WTC11 (cell line): ENCODE data around the gene VEZT. TPM values are rescaled to one million over a fixed set of nuclear protein-coding genes. Genes with fewer than 3 reads are reported as not detected.
A peak's percentile ranks its signal among the peaks of the same experiment; 100 is the strongest.

Source experiments
- ATAC-seq: fragments of 200-7000 bp; cut with Tn5 transposase; 2 replicates; pipeline ENCODE4 v1.10.0; 2021; ENCODE audit warnings: mild to moderate bottlenecking, moderate library complexity
- CTCF ChIA-PET: fragments of 300-600 bp; sonication (Branson Sonifier 250); formaldehyde crosslinking; loops from one replicate; lab custom pipeline; 2021; ENCODE audit warnings: antibody characterized with exemption; lab: Charles Lee
- POLR2A ChIA-PET: fragments of 350-600 bp; sonication (Branson Sonifier 250); formaldehyde crosslinking; loops from one replicate; lab custom pipeline; 2021; ENCODE audit warnings: antibody characterized with exemption; lab: Charles Lee
- DNase-seq: peaks from one replicate; pipeline ENCODE4 v3.0.0; 2021; ENCODE audit warnings: low spot score
- H3K27ac Mint-ChIP-seq: 2 replicates; pipeline ENCODE4 v1.8.0; 2021; ENCODE audit warnings: mixed read lengths
- H3K27me3 Mint-ChIP-seq: 2 replicates; pipeline ENCODE4 v1.8.0; 2021; ENCODE audit warnings: low read depth, mild to moderate bottlenecking, moderate library complexity, mixed read lengths
- H3K36me3 Mint-ChIP-seq: 2 replicates; pipeline ENCODE4 v1.8.0; 2021; ENCODE audit warnings: mixed read lengths
- H3K4me1 Mint-ChIP-seq: 2 replicates; pipeline ENCODE4 v1.8.0; 2022; ENCODE audit warnings: mixed read lengths
- H3K4me3 Mint-ChIP-seq: 2 replicates; pipeline ENCODE4 v1.8.0; 2021; ENCODE audit warnings: mild to moderate bottlenecking, moderate library complexity, mixed read lengths
- H3K9me3 Mint-ChIP-seq: 2 replicates; pipeline ENCODE4 v1.8.0; 2021; ENCODE audit warnings: mixed read lengths
- ATF6 ChIP-seq: sonication (generic); formaldehyde crosslinking; IDR thresholded peaks from 2 replicates; pipeline ENCODE4 v1.8.1; 2023; ENCODE audit warnings: mild to moderate bottlenecking, missing genetic modification reagents
- CDX4 ChIP-seq: fragments of 250-450 bp; sonication (Bioruptor Pico); IDR thresholded peaks from 2 replicates; pipeline ENCODE4 v1.9.0; 2021; ENCODE audit warnings: moderate library complexity, mild to moderate bottlenecking, inconsistent platforms, borderline replicate concordance
- E2F4 ChIP-seq: sonication (generic); formaldehyde crosslinking; IDR thresholded peaks from 2 replicates; pipeline ENCODE4 v1.8.1; 2022; ENCODE audit warnings: low read depth, mild to moderate bottlenecking, moderate library complexity, missing genetic modification reagents, borderline replicate concordance
- ELF4 ChIP-seq: sonication (generic); formaldehyde crosslinking; IDR thresholded peaks from 2 replicates; pipeline ENCODE4 v1.8.1; 2022; ENCODE audit warnings: low read depth, mild to moderate bottlenecking, moderate library complexity, missing genetic modification reagents
- EMX1 ChIP-seq: fragments of 250-450 bp; sonication (Bioruptor Pico); IDR thresholded peaks from 2 replicates; pipeline ENCODE4 v1.8.0; 2021; ENCODE audit warnings: mild to moderate bottlenecking
- ESRRA ChIP-seq: sonication (generic); formaldehyde crosslinking; IDR thresholded peaks from 2 replicates; pipeline ENCODE4 v1.8.1; 2022; ENCODE audit warnings: mild to moderate bottlenecking, missing genetic modification reagents, borderline replicate concordance
- IRF1 ChIP-seq: sonication (generic); formaldehyde crosslinking; IDR thresholded peaks from 2 replicates; pipeline ENCODE4 v1.8.0; 2023; ENCODE audit warnings: missing genetic modification reagents
- MAX ChIP-seq: sonication (generic); formaldehyde crosslinking; IDR thresholded peaks from 2 replicates; pipeline ENCODE4 v1.8.0; 2022; ENCODE audit warnings: mild to moderate bottlenecking, missing genetic modification reagents
- NFATC4 ChIP-seq: fragments of 250-450 bp; sonication (Bioruptor Pico); IDR thresholded peaks from 2 replicates; pipeline ENCODE4 v1.9.0; 2021; ENCODE audit warnings: mild to moderate bottlenecking
- NR2C2 ChIP-seq: sonication (generic); formaldehyde crosslinking; IDR thresholded peaks from 2 replicates; pipeline ENCODE4 v1.8.0; 2022; ENCODE audit warnings: mild to moderate bottlenecking, missing genetic modification reagents
- NR3C1 ChIP-seq: sonication (generic); formaldehyde crosslinking; conservative IDR thresholded peaks from 2 replicates; pipeline ENCODE4 v1.8.1; 2023; ENCODE audit warnings: low read depth, mild to moderate bottlenecking, missing genetic modification reagents
- RELA ChIP-seq: sonication (generic); formaldehyde crosslinking; IDR thresholded peaks from 2 replicates; pipeline ENCODE4 v1.8.1; 2022; ENCODE audit warnings: missing genetic modification reagents, mild to moderate bottlenecking, borderline replicate concordance
- SP1 ChIP-seq: sonication (generic); formaldehyde crosslinking; conservative IDR thresholded peaks from 2 replicates; pipeline ENCODE4 v1.8.1; 2022; ENCODE audit warnings: missing genetic modification reagents
- TP53 ChIP-seq: sonication (generic); formaldehyde crosslinking; IDR thresholded peaks from 2 replicates; pipeline ENCODE4 v1.8.1; 2023; ENCODE audit warnings: mild to moderate bottlenecking, missing genetic modification reagents
- ZBTB21 ChIP-seq: sonication (generic); formaldehyde crosslinking; IDR thresholded peaks from 2 replicates; pipeline ENCODE4 v1.8.1; 2023; ENCODE audit warnings: mild to moderate bottlenecking, missing genetic modification reagents, borderline replicate concordance
- ZNF121 ChIP-seq: sonication (generic); formaldehyde crosslinking; IDR thresholded peaks from 2 replicates; pipeline ENCODE4 v1.8.0; 2023; ENCODE audit warnings: missing genetic modification reagents
- ZNF423 ChIP-seq: fragments of 250-450 bp; sonication (Bioruptor Pico); IDR thresholded peaks from 2 replicates; pipeline ENCODE4 v2.1.2; 2022; ENCODE audit warnings: mild to moderate bottlenecking, moderate library complexity
- ZNF532 ChIP-seq: fragments of 250-450 bp; sonication (Bioruptor Pico); IDR thresholded peaks from 2 replicates; pipeline ENCODE4 v1.9.0; 2021; ENCODE audit warnings: mild to moderate bottlenecking, borderline replicate concordance
- total RNA-seq: library from RNA; stranded (reverse); gene quantifications from 3 replicates; pipeline ENCODE4 v1.2.3, GENCODE V29; 2021
- TF ChIP-seq, protein P1 (sequence below): sonication (generic); formaldehyde crosslinking; IDR thresholded peaks from 2 replicates; pipeline ENCODE4 v1.8.1; 2023; ENCODE audit warnings: mild to moderate bottlenecking, missing genetic modification reagents, moderate library complexity
- TF ChIP-seq, protein P2 (sequence below): sonication (generic); formaldehyde crosslinking; conservative IDR thresholded peaks from 2 replicates; pipeline ENCODE4 v1.8.1; 2023; ENCODE audit warnings: mild to moderate bottlenecking, low read depth, missing genetic modification reagents, moderate library complexity

Gene VEZT
- total RNA-seq, 1 experiment from 2014 or later: 54.5 TPM

DNA sequence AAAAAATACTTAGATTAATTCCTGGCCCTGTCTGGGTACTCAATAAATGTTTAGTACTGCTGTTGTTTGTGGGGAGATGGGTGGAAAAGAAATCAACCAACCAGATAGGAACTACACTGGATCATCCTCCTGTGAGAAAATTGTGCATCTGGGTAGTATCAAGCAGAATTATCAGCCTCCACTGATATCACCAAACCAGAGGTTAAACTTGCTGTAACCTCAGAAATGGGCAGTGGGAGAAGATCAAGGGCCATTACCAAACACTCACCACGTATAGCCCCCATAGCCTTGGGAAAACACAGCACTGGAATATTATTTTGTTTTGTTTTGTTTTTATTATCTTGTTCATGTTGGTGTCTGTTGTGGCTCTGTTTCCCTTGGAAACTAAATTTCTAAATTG lies 19.7 kb downstream of the VEZT start:
- no peak for TF ChIP-seq ZBTB21 (CRISPR knock-in tag)
- TF ChIP-seq ATF6 (CRISPR knock-in tag): no peak
- no peak for TF ChIP-seq ZNF423 (CRISPR knock-in tag)
- peaks cover 41% of the 10 kb centered on the region for H3K36me3 Mint-ChIP-seq
- no peaks in the 10 kb centered on the region for H3K27me3 Mint-ChIP-seq
- no peak overlapping the region for H3K27ac Mint-ChIP-seq
- CTCF ChIA-PET: no interaction called here
- DNase-seq: no peak
- no peak overlapping the region for H3K4me3 Mint-ChIP-seq
- POLR2A ChIA-PET: no interaction called here
- no peak for ATAC-seq
- peaks cover 13% of the 10 kb centered on the region; the same call in 1 of the 2 replicates for H3K9me3 Mint-ChIP-seq
- no peaks in the 10 kb centered on the region for H3K4me1 Mint-ChIP-seq

- no peaks in the 10 kb centered on the region for H3K27me3 Mint-ChIP-seq
- no peak for TF ChIP-seq E2F4
- TF ChIP-seq ESRRA: no peak
- TF ChIP-seq MAX (CRISPR knock-in tag): no peak
- no peak for TF ChIP-seq ELF4 (CRISPR knock-in tag)
- TF ChIP-seq CDX4 (CRISPR knock-in tag): no peak
- no peak for TF ChIP-seq RELA (CRISPR knock-in tag)
- TF ChIP-seq, protein P1, sequence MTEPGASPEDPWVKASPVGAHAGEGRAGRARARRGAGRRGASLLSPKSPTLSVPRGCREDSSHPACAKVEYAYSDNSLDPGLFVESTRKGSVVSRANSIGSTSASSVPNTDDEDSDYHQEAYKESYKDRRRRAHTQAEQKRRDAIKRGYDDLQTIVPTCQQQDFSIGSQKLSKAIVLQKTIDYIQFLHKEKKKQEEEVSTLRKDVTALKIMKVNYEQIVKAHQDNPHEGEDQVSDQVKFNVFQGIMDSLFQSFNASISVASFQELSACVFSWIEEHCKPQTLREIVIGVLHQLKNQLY (CRISPR knock-in tag): no peak
- TF ChIP-seq, protein P2, sequence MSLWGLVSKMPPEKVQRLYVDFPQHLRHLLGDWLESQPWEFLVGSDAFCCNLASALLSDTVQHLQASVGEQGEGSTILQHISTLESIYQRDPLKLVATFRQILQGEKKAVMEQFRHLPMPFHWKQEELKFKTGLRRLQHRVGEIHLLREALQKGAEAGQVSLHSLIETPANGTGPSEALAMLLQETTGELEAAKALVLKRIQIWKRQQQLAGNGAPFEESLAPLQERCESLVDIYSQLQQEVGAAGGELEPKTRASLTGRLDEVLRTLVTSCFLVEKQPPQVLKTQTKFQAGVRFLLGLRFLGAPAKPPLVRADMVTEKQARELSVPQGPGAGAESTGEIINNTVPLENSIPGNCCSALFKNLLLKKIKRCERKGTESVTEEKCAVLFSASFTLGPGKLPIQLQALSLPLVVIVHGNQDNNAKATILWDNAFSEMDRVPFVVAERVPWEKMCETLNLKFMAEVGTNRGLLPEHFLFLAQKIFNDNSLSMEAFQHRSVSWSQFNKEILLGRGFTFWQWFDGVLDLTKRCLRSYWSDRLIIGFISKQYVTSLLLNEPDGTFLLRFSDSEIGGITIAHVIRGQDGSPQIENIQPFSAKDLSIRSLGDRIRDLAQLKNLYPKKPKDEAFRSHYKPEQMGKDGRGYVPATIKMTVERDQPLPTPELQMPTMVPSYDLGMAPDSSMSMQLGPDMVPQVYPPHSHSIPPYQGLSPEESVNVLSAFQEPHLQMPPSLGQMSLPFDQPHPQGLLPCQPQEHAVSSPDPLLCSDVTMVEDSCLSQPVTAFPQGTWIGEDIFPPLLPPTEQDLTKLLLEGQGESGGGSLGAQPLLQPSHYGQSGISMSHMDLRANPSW (CRISPR knock-in tag): no peak
- no peak for TF ChIP-seq EMX1 (CRISPR knock-in tag)
- H3K27ac Mint-ChIP-seq: no peak overlapping the region
- CTCF ChIA-PET: no interaction called here
- H3K4me1 Mint-ChIP-seq: no peaks in the 10 kb centered on the region
- H3K4me3 Mint-ChIP-seq: no peak overlapping the region
- DNase-seq (no peak), ATAC-seq (no peak)
- POLR2A ChIA-PET: no interaction called here
- H3K9me3 Mint-ChIP-seq: peaks cover 10% of the 10 kb centered on the region; the same call in 1 of the 2 replicates
- H3K36me3 Mint-ChIP-seq: peaks cover 37% of the 10 kb centered on the region
Measured at GRCh38 chr12:95238150-95238549, 20.5 kb downstream of the VEZT start.

- POLR2A ChIA-PET: no interaction called here
- Mint-ChIP-seq H3K27ac (peak overlapping the region; percentile 53), H3K36me3 (peaks cover 35% of the 10 kb centered on the region)
- TF ChIP-seq IRF1 (no peak), ZNF532 (CRISPR knock-in tag) (no peak), TP53 (CRISPR knock-in tag) (no peak), ELF4 (CRISPR knock-in tag) (no peak), NR2C2 (CRISPR knock-in tag) (no peak), NFATC4 (CRISPR knock-in tag) (no peak), SP1 (no peak), NR3C1 (CRISPR knock-in tag) (no peak), ZNF121 (CRISPR knock-in tag) (no peak)
Measured at GRCh38 chr12:95239216-95239615, 21.6 kb downstream of the VEZT start.

More at GRCh38 chr12:95239216-95239615, 21.6 kb downstream of the VEZT start:
- ATAC-seq (no peak), DNase-seq (no peak)
- Mint-ChIP-seq H3K9me3 (peaks cover 10% of the 10 kb centered on the region; the same call in 1 of the 2 replicates), H3K4me3 (no peak overlapping the region), H3K4me1 (no peaks in the 10 kb centered on the region), H3K27me3 (no peaks in the 10 kb centered on the region)
- CTCF ChIA-PET: no interaction called here
